ENCODE results near the gene FGD5.

- TF ChIP-seq CTCF (IDR thresholded peaks at IDR 0.05) (no peak), POLR2A (IDR thresholded peaks at IDR 0.05) (no peak)
These were observed 82.4 kb downstream of the FGD5 start for GRCh38 chr3:14900881-14901873.
